SU-DHL-6 (cell line): ENCODE results near the gene ELMO3.

ENCODE experiments used
- H2AFZ ChIP-seq: fragments of 200-600 bp; sonication (generic); 2 replicates; pipeline ENCODE4 v1.6.1; 2014; ENCODE audit warnings: low read depth, mild to moderate bottlenecking, moderate library complexity, mixed read lengths, antibody characterized with exemption, low read length; ENCODE audit not compliant: severe bottlenecking
- H3F3A ChIP-seq: fragments of 200-600 bp; shearing (Covaris generic); 2 replicates; pipeline ENCODE4 v1.6.0; 2016; ENCODE audit warnings: antibody characterized with exemption, mild to moderate bottlenecking; ENCODE audit not compliant: insufficient read depth
- H3K27ac ChIP-seq: fragments of 200-600 bp; sonication (generic); 2 replicates; pipeline ENCODE4 v1.5.1; 2016; ENCODE audit warnings: low read depth, mild to moderate bottlenecking, low read length, moderate library complexity, mixed read lengths
- H3K27me3 ChIP-seq: fragments of 200-600 bp; sonication (generic), shearing (Covaris generic); 2 replicates; pipeline ENCODE4 v1.6.0; 2014; ENCODE audit warnings: mild to moderate bottlenecking, low read length
- H3K36me3 ChIP-seq: fragments of 200-600 bp; sonication (generic); 2 replicates; pipeline ENCODE4 v1.6.1; 2014; ENCODE audit warnings: mild to moderate bottlenecking, low read length, mixed read lengths
- H3K4me2 ChIP-seq: fragments of 300-600, 200-600 bp; shearing (Covaris generic), sonication (generic); 2 replicates; pipeline ENCODE4 v1.6.0; 2014; ENCODE audit warnings: low read length, low read depth, mild to moderate bottlenecking; ENCODE audit not compliant: poor library complexity, severe bottlenecking
- H3K4me3 ChIP-seq: fragments of 200-600 bp; sonication (generic); 2 replicates; pipeline ENCODE4 v1.5.1; 2014; ENCODE audit warnings: antibody characterized with exemption, low read length, mild to moderate bottlenecking, mixed read lengths; ENCODE audit not compliant: insufficient read depth, poor library complexity, severe bottlenecking
- H3K79me2 ChIP-seq: fragments of 200-600 bp; sonication (generic); 2 replicates; pipeline ENCODE4 v1.6.1; 2014; ENCODE audit warnings: mild to moderate bottlenecking, low read length, moderate library complexity; ENCODE audit not compliant: insufficient read depth
- H3K9ac ChIP-seq: fragments of 200-600 bp; sonication (generic); 2 replicates; pipeline ENCODE4 v1.7.0; 2014; ENCODE audit warnings: mild to moderate bottlenecking, low read length
- H3K9me2 ChIP-seq: fragments of 200-600 bp; sonication (generic); replicated peaks from 2 replicates; pipeline ENCODE4 v1.6.1; 2014; ENCODE audit warnings: low read length; ENCODE audit not compliant: insufficient read depth
- H3K9me3 ChIP-seq: fragments of 200-600 bp; sonication (generic); 2 replicates; pipeline ENCODE4 v1.6.1; 2014; ENCODE audit warnings: low read length, mixed read lengths; ENCODE audit not compliant: insufficient read depth
- H4K20me1 ChIP-seq: fragments of 200-600 bp; sonication (generic); 2 replicates; pipeline ENCODE4 v1.6.1; 2014; ENCODE audit warnings: low read depth, mild to moderate bottlenecking, antibody characterized with exemption, low read length, moderate library complexity, mixed read lengths
- CTCF ChIP-seq: fragments of 200-600 bp; sonication (generic); IDR thresholded peaks from one replicate; pipeline ENCODE4 v1.5.1; 2017; ENCODE audit warnings: antibody characterized with exemption, mild to moderate bottlenecking, low read length, moderate library complexity; ENCODE audit not compliant: insufficient read depth, poor library complexity, severe bottlenecking
- EZH2phosphoT487 ChIP-seq: fragments of 200-600 bp; sonication (generic), shearing (Covaris generic); conservative IDR thresholded peaks from 2 replicates; pipeline ENCODE4 v1.6.1; 2018; ENCODE audit warnings: mild to moderate bottlenecking, antibody characterized with exemption, low read length, moderate library complexity, mixed read lengths

ELMO3 gene

GRCh38 chr16:67180166-67180565 is 18.8 kb upstream of the ELMO3 start:
- Histone ChIP-seq H3F3A (no peaks in the 10 kb centered on the region), H3K27ac (no peak overlapping the region), H3K4me3 (no peak overlapping the region), H2AFZ (no peak overlapping the region), H3K79me2 (no peaks in the 10 kb centered on the region), H3K36me3 (no peaks in the 10 kb centered on the region), H3K9me3 (no peaks in the 10 kb centered on the region), H4K20me1 (no peaks in the 10 kb centered on the region), H3K4me2 (no peak overlapping the region), H3K27me3 (no peaks in the 10 kb centered on the region), H3K9me2 (no peaks in the 10 kb centered on the region), H3K9ac (no peak overlapping the region)
- no peak for TF ChIP-seq CTCF
- TF ChIP-seq EZH2phosphoT487, result no peak

GRCh38 chr16:67181346-67181745 is 17.6 kb upstream of the ELMO3 start:
- H3K27ac ChIP-seq, result no peak overlapping the region
- H3K36me3 ChIP-seq, result no peaks in the 10 kb centered on the region
- no peaks in the 10 kb centered on the region for H3F3A ChIP-seq
- H3K4me2 ChIP-seq, result no peak overlapping the region
- no peaks in the 10 kb centered on the region for H4K20me1 ChIP-seq
- no peaks in the 10 kb centered on the region for H3K9me3 ChIP-seq
- no peak overlapping the region for H3K9ac ChIP-seq
- no peaks in the 10 kb centered on the region for H3K27me3 ChIP-seq
- TF ChIP-seq CTCF (no peak), EZH2phosphoT487 (no peak)
- H3K79me2 ChIP-seq, result no peaks in the 10 kb centered on the region
- no peaks in the 10 kb centered on the region for H3K9me2 ChIP-seq
- H2AFZ ChIP-seq, result no peak overlapping the region
- H3K4me3 ChIP-seq, result no peak overlapping the region

GRCh38 chr16:67182288-67182687 is 16.6 kb upstream of the ELMO3 start:
- TF ChIP-seq CTCF (no peak), EZH2phosphoT487 (no peak)
- Histone ChIP-seq H4K20me1 (no peaks in the 10 kb centered on the region), H3K9me3 (no peaks in the 10 kb centered on the region), H2AFZ (no peak overlapping the region), H3K79me2 (no peaks in the 10 kb centered on the region), H3K27me3 (no peaks in the 10 kb centered on the region), H3K9me2 (no peaks in the 10 kb centered on the region), H3F3A (no peaks in the 10 kb centered on the region), H3K9ac (no peak overlapping the region; the same call in 1 of the 2 replicates), H3K4me2 (peak overlapping the region; percentile 88), H3K27ac (no peak overlapping the region), H3K4me3 (no peak overlapping the region), H3K36me3 (no peaks in the 10 kb centered on the region)

- Histone ChIP-seq H3K79me2 (no peaks in the 10 kb centered on the region), H3K9me3 (no peaks in the 10 kb centered on the region), H3K4me3 (peak overlapping the region; percentile 79), H3K27me3 (no peaks in the 10 kb centered on the region), H3K36me3 (no peaks in the 10 kb centered on the region), H3F3A (no peaks in the 10 kb centered on the region), H3K27ac (no peak overlapping the region), H3K9me2 (no peaks in the 10 kb centered on the region), H3K4me2 (peak overlapping the region; percentile 88), H4K20me1 (no peaks in the 10 kb centered on the region), H2AFZ (peak overlapping the region; percentile 87), H3K9ac (peak overlapping the region; percentile 67)
- no peak for TF ChIP-seq CTCF
- TF ChIP-seq EZH2phosphoT487, result no peak
Observed at GRCh38 chr16:67183284-67183626, 15.7 kb upstream of the ELMO3 start.
